ENCODE data around the gene HBA1. TPM values are rescaled to one million over a fixed set of nuclear protein-coding genes. Genes with fewer than 3 reads are reported as not detected.
"Not testable (repeated sequence)": the region's sequence is repeated elsewhere in the genome, so short reads cannot be mapped to it uniquely, and the experiment has no call there.

Gene HBA1
- total RNA-seq, 1 donor from 2014 or later, result 2,922 TPM

GRCh38 chr16:159136-159849, 17.2 kb upstream of the HBA1 start:
- H3K9ac ChIP-seq (ENCODE audit: low read depth in 1 of 3, low read length in 3 of 3), result no peak overlapping the region
- no peak overlapping the region for H3K27ac ChIP-seq (ENCODE audit: low read depth, low read length)
- peaks cover 11 to 32% (median 28%) of the 10 kb centered on the region in 3 donors for H3K27me3 ChIP-seq (ENCODE audit: control insufficient read depth in 3 of 3, insufficient read depth in 3 of 3, low read length in 3 of 3)
- H3K4me1 ChIP-seq (ENCODE audit: control insufficient read depth in 3 of 3, insufficient read depth in 3 of 3, low read length in 3 of 3), result peaks cover 4 to 8% (median 7%) of the 10 kb centered on the region in 3 donors
- H3K9me3 ChIP-seq (ENCODE audit: control insufficient read depth in 3 of 3, low read length in 3 of 3), result no peaks in the 10 kb centered on the region
- no peaks in the 10 kb centered on the region for H3K36me3 ChIP-seq (ENCODE audit: control insufficient read depth in 3 of 3, insufficient read depth in 3 of 3, low read length in 3 of 3)
- no peak overlapping the region for H3K4me3 ChIP-seq (ENCODE audit: low read length in 3 of 3)

GRCh38 chr16:160242-160641, 16.2 kb upstream of the HBA1 start:
- H3K36me3 ChIP-seq (ENCODE audit: control insufficient read depth in 3 of 3, insufficient read depth in 3 of 3, low read length in 3 of 3); H3K9ac ChIP-seq (ENCODE audit: low read depth in 1 of 3, low read length in 3 of 3); H3K4me3 ChIP-seq (ENCODE audit: low read length in 3 of 3); H3K27ac ChIP-seq (ENCODE audit: low read depth, low read length); H3K4me1 ChIP-seq (ENCODE audit: control insufficient read depth in 3 of 3, insufficient read depth in 3 of 3, low read length in 3 of 3); H3K9me3 ChIP-seq (ENCODE audit: control insufficient read depth in 3 of 3, low read length in 3 of 3): not testable (repeated sequence)
- H3K27me3 ChIP-seq (ENCODE audit: control insufficient read depth in 3 of 3, insufficient read depth in 3 of 3, low read length in 3 of 3), result peaks cover 9 to 27% (median 23%) of the 10 kb centered on the region in 3 donors

GRCh38 chr16:160691-161190, 15.7 kb upstream of the HBA1 start:
- no peaks in the 10 kb centered on the region for H3K36me3 ChIP-seq (ENCODE audit: control insufficient read depth in 3 of 3, insufficient read depth in 3 of 3, low read length in 3 of 3)
- H3K9me3 ChIP-seq (ENCODE audit: control insufficient read depth in 3 of 3, low read length in 3 of 3), result no peaks in the 10 kb centered on the region
- H3K4me1 ChIP-seq (ENCODE audit: control insufficient read depth in 3 of 3, insufficient read depth in 3 of 3, low read length in 3 of 3), result peaks cover 7 to 8% (median 7%) of the 10 kb centered on the region in 3 donors
- H3K9ac ChIP-seq (ENCODE audit: low read depth in 1 of 3, low read length in 3 of 3), result no peak overlapping the region
- H3K27ac ChIP-seq (ENCODE audit: low read depth, low read length), result no peak overlapping the region
- H3K4me3 ChIP-seq (ENCODE audit: low read length in 3 of 3), result no peak overlapping the region
- H3K27me3 ChIP-seq (ENCODE audit: control insufficient read depth in 3 of 3, insufficient read depth in 3 of 3, low read length in 3 of 3), result peaks cover 14 to 30% (median 25%) of the 10 kb centered on the region in 3 donors

GRCh38 chr16:162271-162991, 14.0 kb upstream of the HBA1 start:
- Histone ChIP-seq H3K27me3 (ENCODE audit: control insufficient read depth in 3 of 3, insufficient read depth in 3 of 3, low read length in 3 of 3) (peaks cover 25 to 38% (median 34%) of the 10 kb centered on the region in 3 donors), H3K27ac (ENCODE audit: low read depth, low read length) (no peak overlapping the region), H3K9ac (ENCODE audit: low read depth in 1 of 3, low read length in 3 of 3) (no peak overlapping the region), H3K4me1 (ENCODE audit: control insufficient read depth in 3 of 3, insufficient read depth in 3 of 3, low read length in 3 of 3) (peaks cover 16 to 23% (median 21%) of the 10 kb centered on the region in 3 donors), H3K9me3 (ENCODE audit: control insufficient read depth in 3 of 3, low read length in 3 of 3) (no peaks in the 10 kb centered on the region), H3K36me3 (ENCODE audit: control insufficient read depth in 3 of 3, insufficient read depth in 3 of 3, low read length in 3 of 3) (no peaks in the 10 kb centered on the region), H3K4me3 (ENCODE audit: low read length in 3 of 3) (no peak overlapping the region)

- not testable (repeated sequence) for H3K27ac ChIP-seq (ENCODE audit: low read depth, low read length); H3K9me3 ChIP-seq (ENCODE audit: control insufficient read depth in 3 of 3, low read length in 3 of 3); H3K4me3 ChIP-seq (ENCODE audit: low read length in 3 of 3); H3K36me3 ChIP-seq (ENCODE audit: control insufficient read depth in 3 of 3, insufficient read depth in 3 of 3, low read length in 3 of 3); H3K9ac ChIP-seq (ENCODE audit: low read depth in 1 of 3, low read length in 3 of 3)
- Histone ChIP-seq H3K27me3 (ENCODE audit: control insufficient read depth in 3 of 3, insufficient read depth in 3 of 3, low read length in 3 of 3) (peaks cover 33 to 44% (median 41%) of the 10 kb centered on the region in 3 donors), H3K4me1 (ENCODE audit: control insufficient read depth in 3 of 3, insufficient read depth in 3 of 3, low read length in 3 of 3) (peaks cover 16 to 23% (median 21%) of the 10 kb centered on the region in 3 donors)
Measured at GRCh38 chr16:163139-163538, 13.3 kb upstream of the HBA1 start.

- H3K27ac ChIP-seq (ENCODE audit: low read depth, low read length); H3K4me3 ChIP-seq (ENCODE audit: low read length in 3 of 3); H3K36me3 ChIP-seq (ENCODE audit: control insufficient read depth in 3 of 3, insufficient read depth in 3 of 3, low read length in 3 of 3); H3K9me3 ChIP-seq (ENCODE audit: control insufficient read depth in 3 of 3, low read length in 3 of 3); H3K9ac ChIP-seq (ENCODE audit: low read depth in 1 of 3, low read length in 3 of 3): not testable (repeated sequence)
- peaks cover 16 to 23% (median 21%) of the 10 kb centered on the region in 3 donors for H3K4me1 ChIP-seq (ENCODE audit: control insufficient read depth in 3 of 3, insufficient read depth in 3 of 3, low read length in 3 of 3)
- peaks cover 38 to 50% (median 46%) of the 10 kb centered on the region in 3 donors for H3K27me3 ChIP-seq (ENCODE audit: control insufficient read depth in 3 of 3, insufficient read depth in 3 of 3, low read length in 3 of 3)
Measured at GRCh38 chr16:163696-164095, 12.8 kb upstream of the HBA1 start.

- H3K4me1 ChIP-seq (ENCODE audit: control insufficient read depth in 3 of 3, insufficient read depth in 3 of 3, low read length in 3 of 3), result peaks cover 16 to 23% (median 21%) of the 10 kb centered on the region in 3 donors
- not testable (repeated sequence) for H3K9me3 ChIP-seq (ENCODE audit: control insufficient read depth in 3 of 3, low read length in 3 of 3); H3K9ac ChIP-seq (ENCODE audit: low read depth in 1 of 3, low read length in 3 of 3); H3K4me3 ChIP-seq (ENCODE audit: low read length in 3 of 3); H3K27ac ChIP-seq (ENCODE audit: low read depth, low read length); H3K36me3 ChIP-seq (ENCODE audit: control insufficient read depth in 3 of 3, insufficient read depth in 3 of 3, low read length in 3 of 3)
- peaks cover 44 to 52% (median 51%) of the 10 kb centered on the region in 3 donors for H3K27me3 ChIP-seq (ENCODE audit: control insufficient read depth in 3 of 3, insufficient read depth in 3 of 3, low read length in 3 of 3)
Measured at GRCh38 chr16:164134-164823, 12.2 kb upstream of the HBA1 start.

GRCh38 chr16:164827-165538, 11.5 kb upstream of the HBA1 start:
- Histone ChIP-seq H3K4me1 (ENCODE audit: control insufficient read depth in 3 of 3, insufficient read depth in 3 of 3, low read length in 3 of 3) (peaks cover 16 to 23% (median 21%) of the 10 kb centered on the region in 3 donors), H3K27ac (ENCODE audit: low read depth, low read length) (no peak overlapping the region), H3K4me3 (ENCODE audit: low read length in 3 of 3) (peak overlapping the region in 2 of 3 donors; percentile 41 to 46), H3K9ac (ENCODE audit: low read depth in 1 of 3, low read length in 3 of 3) (no peak overlapping the region), H3K9me3 (ENCODE audit: control insufficient read depth in 3 of 3, low read length in 3 of 3) (no peaks in the 10 kb centered on the region), H3K27me3 (ENCODE audit: control insufficient read depth in 3 of 3, insufficient read depth in 3 of 3, low read length in 3 of 3) (peaks cover 47 to 54% (median 50%) of the 10 kb centered on the region in 3 donors), H3K36me3 (ENCODE audit: control insufficient read depth in 3 of 3, insufficient read depth in 3 of 3, low read length in 3 of 3) (no peaks in the 10 kb centered on the region)

GRCh38 chr16:165539-166374, 10.7 kb upstream of the HBA1 start, which contains the start of gene HBM:
Gene HBM (plus strand): TSS chr16:165978. CDS start chr16:165998, 20 bp downstream.
- H3K27me3 ChIP-seq (ENCODE audit: control insufficient read depth in 3 of 3, insufficient read depth in 3 of 3, low read length in 3 of 3), result peaks cover 51 to 61% (median 54%) of the 10 kb centered on the region in 3 donors
- H3K4me3 ChIP-seq (ENCODE audit: low read length in 3 of 3), result peak within 1 kb of the TSS in 2 of 3 donors; percentile 41 to 46
- H3K36me3 ChIP-seq (ENCODE audit: control insufficient read depth in 3 of 3, insufficient read depth in 3 of 3, low read length in 3 of 3), result no peaks in the 10 kb centered on the region
- H3K9ac ChIP-seq (ENCODE audit: low read depth in 1 of 3, low read length in 3 of 3), result peak within 1 kb of the TSS in 1 of 3 donors; percentile 16
- H3K9me3 ChIP-seq (ENCODE audit: control insufficient read depth in 3 of 3, low read length in 3 of 3), result no peaks in the 10 kb centered on the region
- H3K4me1 ChIP-seq (ENCODE audit: control insufficient read depth in 3 of 3, insufficient read depth in 3 of 3, low read length in 3 of 3), result peaks cover 16 to 23% (median 21%) of the 10 kb centered on the region in 3 donors
- no peak within 1 kb of the TSS for H3K27ac ChIP-seq (ENCODE audit: low read depth, low read length)
